Measurements from ENCODE around the gene GLT8D1.

Gene GLT8D1

DNA sequence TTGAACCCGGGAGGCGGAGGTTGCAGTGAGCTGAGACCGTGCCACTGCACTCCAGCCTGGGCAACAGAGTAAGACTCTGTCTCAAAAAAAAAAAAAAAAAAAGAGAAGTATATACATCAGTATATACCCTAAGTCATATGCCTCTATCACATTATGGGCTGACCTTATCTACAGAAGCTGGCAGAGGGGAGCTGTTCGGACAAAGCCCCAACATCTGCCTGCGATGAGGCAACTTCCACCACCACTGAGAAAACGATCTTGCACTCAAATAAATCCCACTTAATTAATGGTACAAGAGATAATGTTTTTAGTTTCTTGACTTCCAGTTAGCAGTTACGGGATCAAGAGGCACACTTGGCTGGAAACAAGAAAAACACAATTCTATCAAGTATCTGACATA is 2.2 kb downstream of the GLT8D1 start:
- no peak for TF ChIP-seq CTCF (conservative IDR thresholded peaks at IDR 0.05; ENCODE audit: low read depth)
- ChIA-PET CTCF (interaction anchor here (0.6 kb wide), 1 partner anchor 61 kb away, joined by 4 read pairs; no protein-coding TSS in a partner anchor), POLR2A (ENCODE audit: low non-redundant PET) (no interaction called here)
- DNase-seq (ENCODE audit: low spot score) = no peak
- H3K27ac ChIP-seq = no peak overlapping the region

GRCh38 chr3:52697632-52697965 is 8.0 kb downstream of the GLT8D1 start:
- TF ChIP-seq CTCF (conservative IDR thresholded peaks at IDR 0.05; ENCODE audit: low read depth) = no peak
- ChIA-PET CTCF (interaction anchor here (0.7 kb wide), 1 partner anchor 10 kb away, joined by 4 read pairs; no protein-coding TSS in a partner anchor), POLR2A (ENCODE audit: low non-redundant PET) (no interaction called here)
- H3K27ac ChIP-seq = no peak overlapping the region
- DNase-seq (ENCODE audit: low spot score) = no peak

GRCh38 chr3:52696830-52697631 is 8.6 kb downstream of the GLT8D1 start:
- POLR2A ChIA-PET (ENCODE audit: low non-redundant PET) = no interaction called here
- DNase-seq (ENCODE audit: low spot score) = no peak
- no peak overlapping the region for H3K27ac ChIP-seq
- CTCF ChIA-PET = interaction anchor here (0.7 kb wide), 1 partner anchor 10 kb away, joined by 4 read pairs; no protein-coding TSS in a partner anchor
- no peak for TF ChIP-seq CTCF (conservative IDR thresholded peaks at IDR 0.05; ENCODE audit: low read depth)

- CTCF ChIA-PET = no interaction called here
Measured at GRCh38 chr3:52695798-52696671, 9.6 kb downstream of the GLT8D1 start.

DNA sequence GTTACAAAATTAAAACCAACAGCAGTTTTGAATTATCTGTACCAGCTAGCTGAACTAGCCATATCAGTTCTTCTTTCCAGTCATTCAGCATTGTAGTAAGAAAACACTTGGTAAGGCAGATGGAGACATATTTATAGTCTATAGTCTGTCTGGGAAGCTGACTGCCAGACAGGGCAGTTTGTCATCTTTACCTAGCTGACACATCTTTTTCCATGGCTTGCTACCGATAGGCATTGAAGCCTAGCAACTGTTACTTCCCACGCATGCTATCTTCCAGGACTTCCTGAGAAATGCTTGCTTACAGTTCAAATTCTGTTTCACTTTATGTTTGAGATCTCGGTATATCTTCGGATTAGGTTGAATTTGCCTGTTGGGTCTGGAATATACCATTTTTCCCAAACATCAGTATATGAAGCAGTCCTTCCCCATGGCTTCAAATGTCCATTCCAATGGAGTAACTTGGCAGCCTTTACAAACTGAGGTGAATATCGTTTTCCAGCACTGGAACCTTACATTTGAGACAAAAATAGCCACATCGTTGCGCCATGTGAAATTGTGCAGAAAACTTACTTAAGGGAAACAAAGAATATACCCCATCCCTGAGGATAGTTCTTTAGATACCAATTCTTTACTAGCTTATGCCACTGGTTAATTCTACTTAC is 10.9 kb downstream of the GLT8D1 start:
- H3K27ac ChIP-seq = no peak overlapping the region
- POLR2A ChIA-PET (ENCODE audit: low non-redundant PET) = no interaction called here
- no peak for DNase-seq (ENCODE audit: low spot score)
- TF ChIP-seq CTCF (conservative IDR thresholded peaks at IDR 0.05; ENCODE audit: low read depth) = no peak
- CTCF ChIA-PET = no interaction called here

More at GRCh38 chr3:52695798-52696671, 9.6 kb downstream of the GLT8D1 start:
- no peak overlapping the region for H3K27ac ChIP-seq
- DNase-seq (ENCODE audit: low spot score) = no peak
- no peak for TF ChIP-seq CTCF (conservative IDR thresholded peaks at IDR 0.05; ENCODE audit: low read depth)
- POLR2A ChIA-PET (ENCODE audit: low non-redundant PET) = no interaction called here

- ChIA-PET POLR2A (ENCODE audit: low non-redundant PET) (no interaction called here), CTCF (no interaction called here)
- no peak overlapping the region for H3K27ac ChIP-seq
- no peak for TF ChIP-seq CTCF (conservative IDR thresholded peaks at IDR 0.05; ENCODE audit: low read depth)
- DNase-seq (ENCODE audit: low spot score) = no peak
Measured at GRCh38 chr3:52693071-52693470, 12.5 kb downstream of the GLT8D1 start.
